RPMI7951 (cell line): Measurements from ENCODE around the gene TRIM36. TPM values are rescaled to one million over a fixed set of nuclear protein-coding genes. Genes with fewer than 3 reads are reported as not detected.
A peak's percentile ranks its signal among the peaks of the same experiment; 100 is the strongest.

Source experiments
- DNase-seq: peaks from one replicate; pipeline ENCODE4 v3.0.0-alpha.2; 2012; ENCODE audit warnings: low read depth
- total RNA-seq: library from RNA; depleted of rRNA; stranded (reverse); fragments of >200 nt; shearing (Covaris generic); gene quantifications from 2 replicates; pipeline ENCODE4 v1.2.3, GENCODE V29; 2014

The TRIM36 gene
- total RNA-seq, 1 experiment from 2014 or later = 3.5 TPM

DNA sequence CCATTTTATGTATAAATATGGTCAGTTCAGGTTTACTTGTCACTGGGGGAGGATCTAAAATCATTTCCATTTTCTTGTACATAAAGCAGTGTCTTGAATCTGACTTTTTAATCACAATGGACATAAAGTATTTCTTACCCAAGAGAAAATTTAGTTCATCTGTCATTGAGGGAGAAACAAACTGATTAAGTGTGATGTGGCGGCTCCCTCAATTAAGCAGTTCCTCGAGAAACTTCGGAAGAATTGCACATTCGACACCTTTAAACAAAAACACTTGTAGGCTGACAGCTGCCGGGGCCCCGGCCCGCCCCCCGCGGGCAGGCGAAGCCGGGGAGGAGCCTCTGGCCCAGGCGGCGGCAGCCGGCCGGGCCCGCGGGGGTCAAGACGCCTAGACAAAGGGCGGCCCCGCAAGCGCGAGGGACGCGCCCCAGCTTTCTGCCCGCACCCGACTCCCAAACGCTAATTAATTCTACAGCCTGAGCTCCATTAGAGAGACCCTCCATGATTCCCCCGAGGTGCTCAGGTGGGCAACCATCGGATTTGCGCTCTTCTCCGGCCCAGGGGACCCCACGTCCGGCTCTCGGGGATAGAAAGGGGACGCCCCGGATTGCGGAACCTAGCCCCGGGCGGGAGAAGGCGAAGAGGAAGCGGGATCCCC, 750 bp downstream of the TRIM36 start:
- DNase-seq = peak; percentile 24

DNA sequence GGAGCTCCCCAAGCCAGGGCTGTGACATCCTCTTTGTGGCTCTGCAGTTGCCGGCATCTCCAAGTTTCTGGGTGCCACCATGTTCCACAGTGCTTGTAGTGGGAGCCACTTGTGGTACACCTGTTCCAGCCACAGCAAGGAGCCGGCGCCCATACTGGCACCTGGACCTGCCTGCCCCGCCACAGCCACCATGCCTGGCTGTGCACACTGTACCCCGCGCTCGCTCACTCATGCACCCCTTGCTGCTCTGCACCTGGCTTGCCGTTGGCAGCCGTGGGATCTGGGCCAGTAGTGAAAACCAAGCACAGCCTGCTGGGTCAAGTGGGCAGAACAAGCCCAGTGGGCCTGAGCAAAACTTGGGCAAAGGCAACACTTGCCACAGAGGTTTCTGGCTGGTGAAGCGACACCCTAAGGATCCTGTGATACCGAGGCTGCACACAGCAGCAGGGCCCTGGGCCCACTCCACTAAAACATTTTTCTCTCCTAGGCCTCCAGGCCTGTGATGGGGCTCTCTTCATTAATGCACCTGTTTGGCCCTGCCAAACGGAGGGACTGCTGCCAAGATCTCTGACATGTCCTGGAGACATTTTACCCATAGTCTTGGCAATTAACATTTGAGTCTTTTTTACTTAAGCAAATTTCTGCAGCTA, 2.8 kb downstream of the TRIM36 start:
- DNase-seq = no peak

DNA sequence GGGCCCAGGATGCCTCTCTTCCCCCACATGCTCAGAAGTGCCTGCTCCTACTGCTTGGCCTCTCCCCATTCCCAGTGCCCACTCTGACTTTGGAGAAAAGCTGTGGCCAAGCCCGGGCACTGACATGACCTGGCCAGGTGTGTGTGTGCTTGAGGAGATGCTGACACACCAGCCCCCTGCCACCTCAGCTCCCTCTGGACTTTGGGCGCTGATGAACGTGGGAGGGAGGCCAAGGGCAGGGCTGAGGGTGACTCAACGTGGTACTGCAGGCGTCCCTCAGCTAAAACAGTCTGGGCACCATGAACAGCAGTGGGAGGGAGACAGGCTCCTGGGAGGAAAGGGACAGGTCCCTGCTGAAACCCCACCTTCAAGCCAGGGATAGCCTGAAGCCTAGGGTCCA, 3.9 kb downstream of the TRIM36 start:
- no peak for DNase-seq

DNA sequence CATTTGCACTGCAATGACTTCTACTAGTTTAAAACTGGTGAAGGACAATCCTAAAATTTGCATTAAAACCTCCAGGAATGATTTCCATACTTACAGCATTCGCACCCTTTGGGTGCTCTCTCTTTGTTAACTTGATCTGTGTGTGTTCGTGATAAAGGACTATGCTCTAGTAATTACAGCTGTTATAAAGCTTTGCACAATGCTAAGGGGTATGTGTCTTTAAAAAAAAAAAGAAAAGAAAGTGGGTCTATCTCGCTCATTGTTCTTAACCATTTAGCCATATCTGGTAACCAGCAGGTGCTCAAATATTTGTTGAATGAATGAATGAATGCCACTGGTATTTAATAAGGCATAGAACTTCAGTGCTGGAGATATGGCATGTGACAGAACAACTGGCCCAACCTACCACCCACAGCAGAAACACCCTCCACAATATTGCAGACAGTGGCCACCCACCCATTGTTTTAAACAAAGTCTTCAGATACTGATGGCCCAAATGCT, 8.7 kb downstream of the TRIM36 start:
- no peak for DNase-seq

DNA sequence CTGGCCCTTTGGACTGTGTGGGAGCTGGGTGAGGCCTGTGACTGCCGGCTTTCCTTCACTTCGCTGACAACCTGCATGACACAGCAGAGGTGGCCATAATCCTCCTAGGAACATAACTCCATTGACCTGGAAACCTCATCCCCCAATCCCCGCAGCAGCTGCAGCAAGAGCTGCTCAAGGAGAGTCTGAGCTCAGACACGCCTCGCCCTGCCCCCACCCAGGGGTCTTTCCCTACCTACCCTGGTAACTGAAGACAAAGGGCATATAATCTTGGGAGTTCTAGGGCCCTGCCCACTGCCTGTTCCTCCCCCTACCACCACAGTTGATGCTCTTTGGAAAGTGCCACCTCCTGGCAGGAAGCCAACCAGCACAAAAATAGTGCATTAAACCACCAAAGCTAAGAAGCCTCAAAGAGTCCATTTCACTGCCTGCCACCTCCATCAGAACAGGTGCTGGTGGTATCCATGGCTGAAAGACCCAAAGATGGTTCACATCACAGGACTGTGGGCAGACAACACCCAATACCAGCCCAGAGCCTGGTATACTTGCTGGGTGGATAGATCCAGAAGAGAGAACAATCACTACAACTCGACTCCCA, 18.4 kb downstream of the TRIM36 start:
- no peak for DNase-seq

DNA sequence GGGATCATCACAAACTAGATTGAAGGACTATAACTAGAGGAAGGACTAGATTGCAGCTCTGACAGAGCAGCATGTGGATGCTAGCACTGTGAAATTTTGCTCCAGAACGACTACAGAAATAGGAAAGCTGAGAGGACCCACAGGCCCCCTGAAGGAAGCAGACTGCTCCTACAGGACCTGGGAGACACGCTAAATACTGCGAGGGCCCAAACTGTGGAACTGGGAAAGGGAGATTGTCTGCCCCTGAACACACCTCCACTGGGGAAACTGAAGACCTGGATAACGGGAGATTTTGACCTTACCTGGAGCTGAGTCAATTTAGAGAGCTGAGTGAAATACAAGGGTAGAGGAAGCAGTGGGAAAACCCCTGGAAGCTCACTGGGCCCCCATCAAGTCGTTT, 19.2 kb downstream of the TRIM36 start:
- no peak for DNase-seq

DNA sequence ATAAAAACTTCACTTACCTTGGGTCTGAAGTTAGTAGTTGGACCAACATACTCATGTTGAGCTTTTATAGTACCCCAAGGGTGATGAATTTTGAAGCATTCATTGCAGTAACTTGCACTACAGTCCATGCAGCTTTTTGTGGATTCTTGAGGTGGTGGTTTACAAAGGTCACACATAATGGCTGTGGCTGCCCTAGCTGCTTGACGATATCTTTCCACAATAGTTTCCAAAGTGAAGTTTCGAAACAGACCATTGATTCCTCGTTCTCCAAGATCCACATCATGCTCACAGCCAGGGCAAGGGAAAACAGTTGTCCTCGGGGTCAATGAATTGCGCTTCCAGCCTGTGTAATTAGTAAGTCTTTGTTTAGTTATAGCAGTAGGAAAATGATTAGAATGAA, 22.7 kb downstream of the TRIM36 start:
- DNase-seq = peak; percentile 16

DNA sequence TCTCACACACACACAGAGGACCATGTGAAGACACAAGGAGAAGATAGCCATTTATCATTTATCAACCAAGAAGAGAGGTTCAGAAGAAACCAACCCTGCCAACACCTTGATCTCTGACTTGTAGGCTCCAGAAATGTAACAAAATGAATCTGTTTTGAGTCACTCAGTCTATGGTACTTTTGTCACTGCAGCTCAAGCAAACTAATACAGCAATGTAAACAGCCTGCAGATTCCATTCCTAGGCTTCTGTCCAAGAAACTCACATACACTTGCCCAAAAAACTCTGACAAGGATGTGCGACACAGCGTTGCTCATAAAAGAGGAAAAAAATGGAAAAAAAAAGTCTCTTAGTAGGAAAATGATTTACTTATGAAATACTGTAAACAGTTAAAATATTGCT, 33.4 kb downstream of the TRIM36 start:
- DNase-seq = no peak

DNA sequence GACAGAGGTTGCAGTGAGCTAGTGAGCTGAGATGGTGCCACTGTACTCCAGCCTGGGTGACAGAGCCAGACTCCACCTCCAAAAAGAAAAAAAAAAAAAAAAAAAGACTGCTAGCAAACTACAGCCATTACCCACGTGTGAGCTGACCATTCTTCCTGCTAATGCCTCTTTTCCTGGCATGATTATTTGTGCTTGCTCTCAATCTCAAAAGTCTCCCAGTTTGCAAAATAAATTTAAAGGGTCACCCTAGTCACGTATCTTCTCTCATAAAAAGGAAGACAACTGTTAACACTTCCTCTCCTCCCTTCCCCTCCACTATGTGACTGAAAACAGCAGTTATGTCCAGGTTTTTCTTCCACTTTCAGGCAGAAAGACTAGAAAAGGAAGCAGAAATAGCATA, 37.2 kb downstream of the TRIM36 start:
- DNase-seq = no peak

DNA sequence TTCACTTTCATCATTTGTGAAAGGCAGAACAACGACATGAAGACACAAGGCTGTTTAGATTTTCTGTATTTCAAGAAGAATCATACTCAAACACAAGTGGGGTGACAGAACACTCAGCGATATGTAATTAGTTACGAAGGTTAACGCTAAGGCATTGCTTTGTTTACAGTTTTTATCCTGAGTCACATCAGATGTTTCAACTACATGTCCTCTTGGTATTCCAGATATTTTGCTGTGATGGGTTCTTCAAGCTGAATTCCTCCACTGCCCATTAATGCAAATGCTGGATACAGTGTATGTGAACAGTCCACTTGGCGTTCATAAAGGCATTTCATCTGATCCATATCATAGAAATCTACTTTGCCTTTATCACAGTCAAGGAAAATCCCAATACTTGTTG, 43.4 kb downstream of the TRIM36 start:
- DNase-seq = no peak

DNA sequence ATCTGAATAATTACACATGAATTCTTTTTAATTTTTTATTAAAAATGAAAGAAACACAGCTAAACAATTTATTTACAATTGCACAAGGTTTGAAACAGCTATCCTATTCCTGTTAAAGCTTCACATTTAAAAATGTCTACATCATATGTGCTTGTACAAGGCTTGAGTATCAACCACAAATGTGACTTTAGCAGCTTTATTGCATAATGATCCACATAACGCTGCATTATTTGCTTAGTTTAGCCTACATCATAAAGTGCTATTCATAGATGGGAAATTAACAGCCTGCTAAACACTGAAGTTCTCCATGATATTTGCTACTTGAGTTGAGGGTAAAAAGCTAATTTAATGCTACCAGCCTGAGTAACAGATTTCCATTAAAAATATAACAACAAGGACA, 45.0 kb downstream of the TRIM36 start:
- no peak for DNase-seq

DNA sequence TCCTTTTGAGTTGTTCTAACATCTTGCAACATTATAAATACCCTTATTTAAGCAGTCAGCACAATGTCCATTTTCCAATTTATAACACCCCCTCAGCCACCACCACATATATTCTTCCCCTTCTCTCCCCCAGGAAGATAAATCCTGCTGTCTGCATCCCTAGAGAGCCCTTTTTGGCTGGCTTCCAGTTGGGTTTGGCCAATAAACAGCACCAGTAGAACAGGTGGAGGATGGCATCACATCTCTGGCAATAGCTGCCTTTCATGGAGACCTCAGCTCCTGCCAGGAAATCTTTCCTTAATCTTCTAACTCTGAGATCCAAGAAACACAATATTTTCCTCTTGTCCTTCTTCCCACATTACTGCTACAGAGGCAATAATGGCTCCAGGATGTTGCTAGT, 53.7 kb downstream of the TRIM36 start:
- no peak for DNase-seq

DNA sequence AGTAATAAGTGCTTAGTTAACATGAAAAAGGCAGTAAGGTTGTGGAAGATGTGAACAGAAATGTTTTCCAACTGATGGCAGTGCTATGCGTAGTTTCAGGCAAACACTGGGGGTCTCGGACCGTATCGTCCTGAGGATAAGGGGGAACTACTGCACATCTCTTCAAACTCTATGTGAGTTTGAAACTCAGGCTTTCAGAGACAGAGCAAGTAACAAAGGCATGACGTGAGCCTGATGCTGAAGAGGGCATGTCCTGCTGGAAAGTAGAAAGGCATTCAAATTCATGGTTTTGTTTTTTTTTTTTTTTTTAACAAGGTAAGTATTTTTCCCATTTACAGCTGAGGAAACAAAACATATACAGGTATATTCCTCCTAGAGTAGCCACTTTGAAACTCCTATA, 59.9 kb downstream of the TRIM36 start:
- no peak for DNase-seq

DNA sequence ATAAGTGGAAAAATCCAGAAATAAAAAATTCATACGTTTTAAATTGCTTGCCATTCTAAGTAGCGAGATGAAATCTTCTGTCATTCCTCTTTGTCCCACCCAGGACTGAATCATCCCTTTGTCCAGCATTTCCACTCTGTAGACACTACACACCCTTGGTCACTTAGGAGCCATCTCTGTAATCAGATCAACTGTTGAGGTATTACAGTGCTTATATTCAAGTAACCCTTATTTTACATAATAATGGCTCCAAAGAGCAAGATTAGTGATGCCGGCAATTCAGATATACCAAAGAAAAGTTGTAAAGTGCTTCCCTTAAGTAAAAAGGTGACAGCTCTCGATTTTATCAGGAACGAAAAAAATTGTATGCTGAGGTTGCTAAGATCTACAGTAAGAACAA, 60.4 kb downstream of the TRIM36 start:
- no peak for DNase-seq

DNA sequence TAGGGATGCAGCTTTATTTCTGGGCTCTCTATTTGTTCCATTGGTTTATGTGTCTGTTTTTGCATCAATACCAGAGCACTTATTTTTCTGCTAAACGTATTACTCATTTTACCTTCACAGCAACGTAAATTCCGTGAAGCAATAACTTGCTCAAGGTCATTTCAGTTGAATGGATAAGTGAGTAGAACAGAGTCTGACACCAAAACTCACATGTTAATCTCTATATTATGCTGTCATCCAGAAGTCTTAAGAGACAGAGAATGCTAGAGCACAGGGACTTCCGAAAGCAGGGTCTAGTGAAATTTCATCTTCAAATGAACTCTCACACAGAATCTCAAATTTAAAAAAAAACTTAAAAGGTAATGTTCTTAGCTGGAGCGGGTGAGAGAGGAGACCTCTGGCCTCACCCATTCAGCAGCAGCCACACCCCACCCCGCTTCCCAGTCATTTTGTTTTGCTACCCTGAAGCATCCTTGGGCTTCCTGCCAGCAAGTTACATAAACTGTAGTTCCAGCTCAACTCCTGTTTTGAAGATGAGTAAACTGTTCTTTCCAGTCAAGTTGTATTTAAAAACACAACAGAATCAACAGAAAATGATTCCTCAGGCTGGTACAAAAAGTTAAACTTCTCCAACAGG, 69.3 kb downstream of the TRIM36 start:
- DNase-seq = peak; percentile 24

DNA sequence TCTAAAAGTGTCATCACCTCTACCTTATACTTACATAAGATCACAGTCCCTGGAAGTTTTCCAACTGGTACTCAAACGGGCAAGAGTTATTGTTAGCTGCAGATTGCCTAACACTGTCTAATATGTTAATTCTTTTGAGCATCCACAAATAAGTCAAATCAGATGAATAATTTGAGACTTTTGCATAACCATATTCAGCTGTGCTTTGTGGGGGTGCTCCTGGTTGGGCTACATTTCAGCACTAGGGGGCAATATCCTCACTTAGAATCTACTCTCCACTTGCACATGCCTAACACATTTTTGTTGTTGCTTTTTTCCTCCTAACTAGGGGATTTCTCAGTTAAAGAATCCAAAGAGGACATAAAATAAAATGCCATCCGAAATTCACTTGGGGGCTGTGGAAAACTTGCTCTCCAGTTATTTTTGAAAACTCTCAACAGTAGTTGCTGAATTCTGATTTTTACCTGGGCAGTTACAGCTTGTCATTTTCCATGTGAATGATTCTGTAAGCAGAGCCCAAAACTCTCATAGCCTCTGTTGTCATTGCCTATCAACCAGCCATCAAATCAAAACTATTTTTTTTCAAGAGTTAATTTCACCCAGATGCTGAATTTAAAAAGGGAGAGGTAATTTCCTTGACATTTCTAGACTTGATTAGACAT, 71.5 kb downstream of the TRIM36 start:
- peak; percentile 46 for DNase-seq

DNA sequence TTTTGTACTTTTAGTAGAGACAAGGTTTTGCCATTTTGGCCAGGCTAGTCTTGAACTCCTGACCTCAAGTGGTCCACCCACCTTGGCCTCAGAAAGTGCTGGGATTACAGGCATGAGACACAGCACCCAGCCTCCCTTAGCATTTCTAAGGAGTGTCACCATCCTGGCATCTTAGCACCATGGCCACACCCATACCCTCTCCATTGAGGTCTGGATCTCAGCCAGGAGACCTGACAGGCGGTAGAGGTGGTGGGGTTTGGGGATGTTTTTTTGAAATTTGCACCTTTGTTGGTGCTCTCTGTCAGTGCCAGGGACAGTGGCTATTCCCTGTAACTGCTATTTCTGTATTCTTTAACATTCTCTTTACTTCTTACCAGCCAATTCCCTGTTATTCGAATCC, 72.5 kb downstream of the TRIM36 start:
- DNase-seq = no peak

DNA sequence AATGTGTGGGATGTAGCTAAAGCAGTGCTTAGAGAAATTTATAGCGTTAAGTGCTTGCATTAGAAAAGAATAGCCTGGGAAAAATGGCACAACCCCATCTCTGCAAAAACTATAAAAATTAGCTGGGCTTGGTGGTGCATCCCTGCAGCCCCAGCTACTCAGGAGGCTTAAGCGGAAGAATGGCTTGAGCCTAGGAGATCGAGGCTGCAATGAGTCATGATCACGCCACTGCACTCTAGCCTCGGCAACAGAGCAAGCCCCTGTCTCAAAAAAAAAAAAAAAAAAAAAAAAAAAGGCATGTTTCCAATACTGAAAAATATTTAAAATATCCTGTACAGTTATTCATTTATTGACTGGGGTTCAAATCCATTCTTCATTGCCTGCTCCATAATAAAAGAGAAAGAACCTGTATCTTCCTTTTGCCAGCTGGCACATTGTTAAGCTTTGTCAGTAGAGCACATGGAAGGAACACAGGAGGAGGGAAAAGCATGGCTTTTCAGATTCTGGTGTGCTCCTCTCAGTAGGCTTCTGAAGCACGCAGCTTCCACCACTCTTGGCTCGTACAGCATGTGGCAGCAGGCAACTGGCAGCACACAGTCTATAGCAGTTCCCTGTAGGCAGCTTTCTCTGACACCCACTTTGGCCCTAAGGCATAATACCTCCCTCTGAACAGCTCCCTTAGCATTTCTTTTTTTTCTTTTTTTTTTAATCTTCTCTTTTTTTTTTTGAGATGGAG, 73.5 kb downstream of the TRIM36 start:
- DNase-seq = peak; percentile 47

DNA sequence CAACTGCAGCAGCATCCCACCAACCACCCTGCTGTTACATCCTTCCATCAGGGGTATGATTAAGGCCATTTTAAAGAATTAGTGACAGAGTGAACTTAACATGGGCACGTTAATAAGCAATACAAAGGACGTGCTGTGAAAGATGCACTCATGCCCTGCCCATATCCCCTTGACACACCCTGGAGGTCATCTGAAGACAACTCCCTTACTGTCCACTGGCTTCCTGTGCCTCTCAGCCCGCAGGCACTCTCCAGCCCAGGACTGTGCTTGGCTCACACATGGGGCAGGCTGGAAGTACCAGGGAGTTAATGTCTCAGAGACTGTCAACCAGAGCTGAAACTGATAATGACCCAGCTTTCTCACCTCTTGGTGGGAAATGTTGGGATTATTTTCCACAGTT, 81.8 kb downstream of the TRIM36 start:
- peak; percentile 21 for DNase-seq

DNA sequence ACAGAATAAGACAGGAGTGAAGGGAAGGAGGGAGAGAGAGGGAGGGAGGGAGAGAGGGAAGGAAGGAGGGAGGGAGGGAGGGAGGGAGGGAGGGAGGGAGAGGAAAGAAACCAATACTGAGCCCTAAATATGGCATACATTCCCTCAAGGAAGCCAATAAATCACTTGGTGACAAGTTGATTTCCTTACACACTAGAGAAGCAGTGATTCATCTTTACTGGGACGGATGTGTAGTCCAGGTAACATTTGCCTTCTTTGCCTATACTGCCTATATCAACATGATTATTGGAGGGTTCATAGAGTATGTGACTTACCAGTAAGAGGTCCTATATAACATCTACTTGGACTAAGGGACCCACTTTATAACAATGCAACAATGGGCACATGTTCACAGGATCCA, 83.2 kb downstream of the TRIM36 start:
- DNase-seq = no peak

DNA sequence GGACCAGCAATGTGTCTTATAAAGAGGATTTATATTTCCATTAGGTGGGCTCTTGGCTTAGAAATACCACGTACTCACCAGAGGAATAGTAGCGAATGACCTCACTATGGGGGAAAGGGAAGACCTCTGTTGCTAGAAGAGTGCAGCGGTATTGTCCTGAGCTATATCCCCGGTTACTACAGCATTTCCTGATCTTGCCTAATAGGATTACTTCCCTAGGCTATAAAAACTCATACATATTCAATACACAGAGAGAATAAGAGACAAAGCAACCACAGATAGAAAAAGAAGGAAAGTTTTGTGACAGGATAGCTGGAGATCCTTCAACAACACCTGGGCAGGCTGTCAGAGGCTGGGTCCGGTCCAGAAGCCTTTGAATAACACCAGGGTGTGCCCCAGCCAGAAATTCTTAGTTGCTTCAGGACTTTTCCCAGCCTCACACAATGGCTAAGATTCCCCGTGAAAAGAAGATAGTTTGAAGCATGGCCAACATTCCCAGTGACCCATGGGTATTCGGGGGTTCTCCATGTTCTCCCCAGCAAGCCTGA, 85.4 kb downstream of the TRIM36 start:
- DNase-seq = no peak
